Measurements from ENCODE around the gene KREMEN2. TPM values are rescaled to one million over a fixed set of nuclear protein-coding genes. Genes with fewer than 3 reads are reported as not detected.

Gene KREMEN2
- total RNA-seq, 1 donor from 2014 or later: 1.6 TPM

- Histone ChIP-seq H3K27me3 (ENCODE audit: control insufficient read depth in 3 of 3, insufficient read depth in 3 of 3, low read length in 3 of 3) (peaks cover 37 to 46% (median 45%) of the 10 kb centered on the region in 3 donors), H3K27ac (ENCODE audit: low read depth, low read length) (no peak overlapping the region), H3K4me3 (ENCODE audit: low read length in 3 of 3) (no peak overlapping the region), H3K9me3 (ENCODE audit: control insufficient read depth in 3 of 3, low read length in 3 of 3) (no peaks in the 10 kb centered on the region), H3K9ac (ENCODE audit: low read depth in 1 of 3, low read length in 3 of 3) (no peak overlapping the region), H3K4me1 (ENCODE audit: control insufficient read depth in 3 of 3, insufficient read depth in 3 of 3, low read length in 3 of 3) (peaks cover 3 to 18% (median 9%) of the 10 kb centered on the region in 3 donors), H3K36me3 (ENCODE audit: control insufficient read depth in 3 of 3, insufficient read depth in 3 of 3, low read length in 3 of 3) (no peaks in the 10 kb centered on the region)
Measured at GRCh38 chr16:3013998-3014690, 50.1 kb downstream of the KREMEN2 start.

- Histone ChIP-seq H3K9me3 (ENCODE audit: control insufficient read depth in 3 of 3, low read length in 3 of 3) (no peaks in the 10 kb centered on the region), H3K27me3 (ENCODE audit: control insufficient read depth in 3 of 3, insufficient read depth in 3 of 3, low read length in 3 of 3) (peaks cover 37 to 46% (median 42%) of the 10 kb centered on the region in 3 donors), H3K4me3 (ENCODE audit: low read length in 3 of 3) (no peak overlapping the region), H3K9ac (ENCODE audit: low read depth in 1 of 3, low read length in 3 of 3) (no peak overlapping the region), H3K4me1 (ENCODE audit: control insufficient read depth in 3 of 3, insufficient read depth in 3 of 3, low read length in 3 of 3) (peaks cover 5 to 21% (median 13%) of the 10 kb centered on the region in 3 donors), H3K27ac (ENCODE audit: low read depth, low read length) (no peak overlapping the region), H3K36me3 (ENCODE audit: control insufficient read depth in 3 of 3, insufficient read depth in 3 of 3, low read length in 3 of 3) (no peaks in the 10 kb centered on the region)
Measured at GRCh38 chr16:3014971-3015370, 50.9 kb downstream of the KREMEN2 start.

GRCh38 chr16:3015865-3016521 is 51.9 kb downstream of the KREMEN2 start:
- Histone ChIP-seq H3K27ac (ENCODE audit: low read depth, low read length) (no peak overlapping the region), H3K4me3 (ENCODE audit: low read length in 3 of 3) (no peak overlapping the region), H3K4me1 (ENCODE audit: control insufficient read depth in 3 of 3, insufficient read depth in 3 of 3, low read length in 3 of 3) (peaks cover 11 to 27% (median 16%) of the 10 kb centered on the region in 3 donors), H3K27me3 (ENCODE audit: control insufficient read depth in 3 of 3, insufficient read depth in 3 of 3, low read length in 3 of 3) (peaks cover 37 to 42% (median 37%) of the 10 kb centered on the region in 3 donors), H3K9ac (ENCODE audit: low read depth in 1 of 3, low read length in 3 of 3) (no peak overlapping the region), H3K36me3 (ENCODE audit: control insufficient read depth in 3 of 3, insufficient read depth in 3 of 3, low read length in 3 of 3) (no peaks in the 10 kb centered on the region), H3K9me3 (ENCODE audit: control insufficient read depth in 3 of 3, low read length in 3 of 3) (no peaks in the 10 kb centered on the region)

GRCh38 chr16:3017344-3017743 is 53.3 kb downstream of the KREMEN2 start:
- no peak overlapping the region for H3K27ac ChIP-seq (ENCODE audit: low read depth, low read length)
- H3K9me3 ChIP-seq (ENCODE audit: control insufficient read depth in 3 of 3, low read length in 3 of 3): no peaks in the 10 kb centered on the region
- H3K9ac ChIP-seq (ENCODE audit: low read depth in 1 of 3, low read length in 3 of 3): no peak overlapping the region
- peaks cover 22 to 32% (median 22%) of the 10 kb centered on the region in 3 donors for H3K4me1 ChIP-seq (ENCODE audit: control insufficient read depth in 3 of 3, insufficient read depth in 3 of 3, low read length in 3 of 3)
- H3K27me3 ChIP-seq (ENCODE audit: control insufficient read depth in 3 of 3, insufficient read depth in 3 of 3, low read length in 3 of 3): peaks cover 29 to 33% (median 29%) of the 10 kb centered on the region in 3 donors
- H3K36me3 ChIP-seq (ENCODE audit: control insufficient read depth in 3 of 3, insufficient read depth in 3 of 3, low read length in 3 of 3): peaks cover 0 to 4% (median 0%) of the 10 kb centered on the region in 3 donors
- H3K4me3 ChIP-seq (ENCODE audit: low read length in 3 of 3): no peak overlapping the region

Small RNAs within 50 kb of the gene (small RNA-seq; reads per million reads assigned to genes)
- gene LINC00514: not detected

Other genes starting within 250 kb of the KREMEN2 start
- not detected for gene PRSS27, start 244.1 kb upstream of the KREMEN2 start, total RNA-seq
- 70.5 TPM for gene SRRM2, start 211.6 kb upstream of the KREMEN2 start, total RNA-seq
- gene ELOB, start 187.0 kb upstream of the KREMEN2 start, total RNA-seq: 178 TPM
- gene PRSS33, start 176.7 kb upstream of the KREMEN2 start, total RNA-seq: not detected
- gene PRSS41, start 165.8 kb upstream of the KREMEN2 start, total RNA-seq: not detected
- gene PRSS21, start 147.0 kb upstream of the KREMEN2 start, total RNA-seq: not detected
- 0.52 TPM for gene ZG16B, start 134.0 kb upstream of the KREMEN2 start, total RNA-seq
- gene PRSS22, start 106.1 kb upstream of the KREMEN2 start, total RNA-seq: not detected
- 10.4 TPM for gene FLYWCH2, start 81.1 kb upstream of the KREMEN2 start, total RNA-seq
- gene FLYWCH1, start 52.3 kb upstream of the KREMEN2 start, total RNA-seq: 11.0 TPM
- 2.1 TPM for gene PAQR4, start 5.1 kb downstream of the KREMEN2 start, total RNA-seq
- 2.1 TPM for gene PKMYT1, start 16.2 kb downstream of the KREMEN2 start, total RNA-seq
- not detected for gene CLDN9, start 48.6 kb downstream of the KREMEN2 start, total RNA-seq
- not detected for gene CLDN6, start 53.9 kb downstream of the KREMEN2 start, total RNA-seq
- gene TNFRSF12A, start 56.1 kb downstream of the KREMEN2 start, total RNA-seq: 28.7 TPM
- 14.1 TPM for gene HCFC1R1, start 59.7 kb downstream of the KREMEN2 start, total RNA-seq
- 15.7 TPM for gene THOC6, start 59.8 kb downstream of the KREMEN2 start, total RNA-seq
- gene BICDL2, start 72.7 kb downstream of the KREMEN2 start, total RNA-seq: not detected
- gene MMP25, start 82.3 kb downstream of the KREMEN2 start, total RNA-seq: 0.52 TPM
- gene IL32, start 101.4 kb downstream of the KREMEN2 start, total RNA-seq: 25.1 TPM
- not detected for gene ZSCAN10, start 135.0 kb downstream of the KREMEN2 start, total RNA-seq
- 7.3 TPM for gene ZNF205, start 148.3 kb downstream of the KREMEN2 start, total RNA-seq
- gene ZNF213, start 170.8 kb downstream of the KREMEN2 start, total RNA-seq: 4.2 TPM
- gene OR1F1, start 223.9 kb downstream of the KREMEN2 start, total RNA-seq: not detected